Raji (cell line): ENCODE results near the gene DYNC2LI1.

Experiments used
- POLR2A ChIP-seq: IDR thresholded peaks from 2 replicates; pipeline ENCODE4 v1.6.1; 2011; ENCODE audit warnings: low read depth, low read length, control low read depth; ENCODE audit not compliant: insufficient read depth

Gene DYNC2LI1

GRCh38 chr2:43794956-43795355 is 21.1 kb downstream of the DYNC2LI1 start:
- no peak for TF ChIP-seq POLR2A

- no peak for TF ChIP-seq POLR2A
These were observed 22.4 kb downstream of the DYNC2LI1 start for GRCh38 chr2:43796206-43796605.

GRCh38 chr2:43798300-43798699 is 24.5 kb downstream of the DYNC2LI1 start:
- no peak for TF ChIP-seq POLR2A

- no peak for TF ChIP-seq POLR2A
These were observed 27.1 kb downstream of the DYNC2LI1 start for GRCh38 chr2:43800894-43801293.

GRCh38 chr2:43802135-43802534 is 28.3 kb downstream of the DYNC2LI1 start:
- TF ChIP-seq POLR2A = no peak

GRCh38 chr2:43803113-43803512 is 29.3 kb downstream of the DYNC2LI1 start:
- TF ChIP-seq POLR2A = no peak

GRCh38 chr2:43806719-43807031 is 32.8 kb downstream of the DYNC2LI1 start:
- no peak for TF ChIP-seq POLR2A

GRCh38 chr2:43810452-43810851 is 36.6 kb downstream of the DYNC2LI1 start:
- TF ChIP-seq POLR2A = no peak

GRCh38 chr2:43810888-43811287 is 37.0 kb downstream of the DYNC2LI1 start:
- no peak for TF ChIP-seq POLR2A

GRCh38 chr2:43812006-43812405 is 38.2 kb downstream of the DYNC2LI1 start:
- TF ChIP-seq POLR2A = no peak

- no peak for TF ChIP-seq POLR2A
These were observed 39.1 kb downstream of the DYNC2LI1 start for GRCh38 chr2:43812947-43813346.

- TF ChIP-seq POLR2A = no peak
These were observed 40.9 kb downstream of the DYNC2LI1 start for GRCh38 chr2:43814711-43815110.

GRCh38 chr2:43818761-43819160 is 44.9 kb downstream of the DYNC2LI1 start:
- TF ChIP-seq POLR2A = no peak

- TF ChIP-seq POLR2A = no peak
These were observed 45.8 kb downstream of the DYNC2LI1 start for GRCh38 chr2:43819491-43820163.

- TF ChIP-seq POLR2A = no peak
These were observed 49.0 kb downstream of the DYNC2LI1 start for GRCh38 chr2:43822839-43823238.

GRCh38 chr2:43823751-43824150 is 49.9 kb downstream of the DYNC2LI1 start:
- TF ChIP-seq POLR2A = no peak

- TF ChIP-seq POLR2A = no peak
These were observed 50.7 kb downstream of the DYNC2LI1 start for GRCh38 chr2:43824512-43824911.

- no peak for TF ChIP-seq POLR2A
These were observed 51.2 kb downstream of the DYNC2LI1 start for GRCh38 chr2:43824951-43825493.

- no peak for TF ChIP-seq POLR2A
These were observed 52.0 kb downstream of the DYNC2LI1 start for GRCh38 chr2:43825841-43826240.
